BJ (cell line): ENCODE results near the gene ARMC9. TPM values are rescaled to one million over a fixed set of nuclear protein-coding genes. Genes with fewer than 3 reads are reported as not detected.

Source experiments
- CTCF ChIA-PET: fragments of 350-600 bp; formaldehyde crosslinking; extraction: SDS; loops from one replicate; lab custom pipeline; 2021; ENCODE audit warnings: antibody characterized with exemption, inconsistent platforms; lab: Yijun Ruan, JAX
- POLR2A ChIA-PET: fragments of 300-600 bp; sonication (Branson Sonifier 250); formaldehyde crosslinking; extraction: SDS; loops from one replicate; lab custom pipeline; 2021; ENCODE audit warnings: antibody characterized with exemption; lab: Charles Lee
- DNase-seq: peaks from one replicate; pipeline ENCODE4 v3.0.0-alpha.2; 2011; ENCODE audit warnings: low read depth
- H3K27me3 ChIP-seq: 2 replicates; pipeline ENCODE4 v1.6.0; 2011; ENCODE audit warnings: low read length; ENCODE audit not compliant: control insufficient read depth, insufficient read depth
- H3K36me3 ChIP-seq: 2 replicates; pipeline ENCODE4 v1.5.1; 2011; ENCODE audit warnings: low read length; ENCODE audit not compliant: control insufficient read depth, insufficient read depth
- H3K4me3 ChIP-seq: 2 replicates; pipeline ENCODE4 v1.5.1; 2011; ENCODE audit warnings: low read depth, mild to moderate bottlenecking, control low read depth, low read length
- polyA plus RNA-seq: library from polyadenylated mRNA; depleted of rRNA; stranded (reverse); fragments of >200 nt; gene quantifications from 2 replicates; pipeline ENCODE4 v1.2.3, GENCODE V29; 2011
- TF ChIP-seq, protein P1 (sequence below): IDR thresholded peaks from 2 replicates; pipeline ENCODE4 v1.5.1; 2011; ENCODE audit warnings: low read depth, mild to moderate bottlenecking, control low read depth, inconsistent platforms, low read length, moderate library complexity; ENCODE audit not compliant: insufficient read depth

The ARMC9 gene
- polyA plus RNA-seq, 1 experiment = 83.1 TPM

DNA sequence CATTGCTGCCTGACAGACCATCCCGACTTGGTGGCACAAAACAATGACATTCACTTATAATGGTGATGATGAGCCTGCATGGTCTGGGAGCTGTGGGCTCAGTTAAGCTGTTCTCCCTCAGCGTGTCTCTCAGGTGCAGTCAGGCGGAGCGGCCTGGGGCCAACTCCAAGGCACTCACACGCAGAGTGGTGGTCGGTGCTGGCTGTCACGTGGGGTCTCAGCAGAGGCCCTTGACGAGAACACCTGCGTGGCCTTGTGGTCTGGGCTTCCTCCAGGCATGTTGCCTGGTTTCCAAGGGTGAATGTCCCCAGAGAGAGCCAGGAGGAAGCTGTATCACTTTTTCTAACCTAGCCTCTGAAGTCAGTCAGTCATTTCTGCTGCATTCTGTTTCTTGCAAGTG, 29.8 kb downstream of the ARMC9 start:
- H3K36me3 ChIP-seq = peaks cover 8% of the 10 kb centered on the region; the same call in 1 of the 2 replicates
- POLR2A ChIA-PET = no interaction called here
- TF ChIP-seq, protein P1, sequence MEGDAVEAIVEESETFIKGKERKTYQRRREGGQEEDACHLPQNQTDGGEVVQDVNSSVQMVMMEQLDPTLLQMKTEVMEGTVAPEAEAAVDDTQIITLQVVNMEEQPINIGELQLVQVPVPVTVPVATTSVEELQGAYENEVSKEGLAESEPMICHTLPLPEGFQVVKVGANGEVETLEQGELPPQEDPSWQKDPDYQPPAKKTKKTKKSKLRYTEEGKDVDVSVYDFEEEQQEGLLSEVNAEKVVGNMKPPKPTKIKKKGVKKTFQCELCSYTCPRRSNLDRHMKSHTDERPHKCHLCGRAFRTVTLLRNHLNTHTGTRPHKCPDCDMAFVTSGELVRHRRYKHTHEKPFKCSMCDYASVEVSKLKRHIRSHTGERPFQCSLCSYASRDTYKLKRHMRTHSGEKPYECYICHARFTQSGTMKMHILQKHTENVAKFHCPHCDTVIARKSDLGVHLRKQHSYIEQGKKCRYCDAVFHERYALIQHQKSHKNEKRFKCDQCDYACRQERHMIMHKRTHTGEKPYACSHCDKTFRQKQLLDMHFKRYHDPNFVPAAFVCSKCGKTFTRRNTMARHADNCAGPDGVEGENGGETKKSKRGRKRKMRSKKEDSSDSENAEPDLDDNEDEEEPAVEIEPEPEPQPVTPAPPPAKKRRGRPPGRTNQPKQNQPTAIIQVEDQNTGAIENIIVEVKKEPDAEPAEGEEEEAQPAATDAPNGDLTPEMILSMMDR = no peak
- no peak overlapping the region for H3K4me3 ChIP-seq
- no peak for DNase-seq
- no peaks in the 10 kb centered on the region for H3K27me3 ChIP-seq
- CTCF ChIA-PET = interaction anchor here (1.0 to 5.0 kb wide), 18 partner anchors 9 to 224 kb away, joined by 3 to 51 read pairs (median 5); partner anchors contain the start of gene ARMC9

DNA sequence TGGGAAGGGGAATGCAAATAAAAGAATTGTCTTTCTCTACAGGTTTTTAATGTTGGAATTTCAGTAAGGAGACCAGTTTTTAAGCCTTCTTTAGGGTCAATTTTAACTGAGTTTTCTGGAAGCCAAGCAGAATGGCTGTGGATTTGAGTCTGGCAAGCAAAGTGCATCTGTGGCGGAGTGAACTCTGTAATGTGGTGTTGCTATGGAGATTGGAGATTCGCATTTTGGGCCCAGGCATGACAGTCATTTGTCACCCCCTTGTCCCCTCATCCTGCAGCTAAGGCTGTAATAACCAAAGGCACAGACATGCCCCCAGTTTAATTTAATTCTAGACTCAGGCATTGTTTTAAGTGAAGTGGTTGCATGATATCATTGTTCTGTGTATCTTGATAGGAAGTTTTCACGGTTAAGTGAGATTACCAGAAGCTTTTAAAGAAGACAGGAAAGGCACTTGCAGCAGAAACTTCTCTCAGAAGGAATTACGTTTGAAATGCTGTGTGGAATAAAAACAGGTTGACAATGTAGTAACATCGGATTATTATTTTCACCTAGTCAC, 30.6 kb downstream of the ARMC9 start:
- Histone ChIP-seq H3K27me3 (no peaks in the 10 kb centered on the region), H3K4me3 (no peak overlapping the region), H3K36me3 (peaks cover 8% of the 10 kb centered on the region)
- ChIA-PET POLR2A (no interaction called here), CTCF (interaction anchor here (0.6 to 5.0 kb wide), 8 partner anchors 9 to 223 kb away, joined by 3 to 51 read pairs (median 4); no protein-coding TSS in a partner anchor)
- DNase-seq = no peak
- TF ChIP-seq, protein P1 = no peak

DNA sequence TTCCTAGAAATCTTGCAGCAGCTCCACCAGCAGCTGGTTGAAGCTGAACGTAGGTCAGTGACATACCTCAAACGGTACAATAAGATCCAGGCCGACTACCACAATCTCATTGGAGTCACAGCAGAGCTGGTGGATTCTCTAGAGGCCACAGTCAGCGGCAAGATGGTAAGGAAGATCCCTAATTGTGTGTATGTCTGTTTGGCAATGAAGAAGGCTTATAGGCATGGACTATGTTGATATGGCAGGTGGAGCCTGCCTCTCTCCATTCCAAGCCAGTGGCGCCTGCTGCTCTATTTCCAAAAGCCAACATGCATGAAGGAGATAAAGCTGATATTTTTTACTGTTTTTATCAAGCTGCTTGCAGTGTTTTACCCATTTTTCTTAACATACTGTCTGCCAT, 36.8 kb downstream of the ARMC9 start:
- no peak overlapping the region for H3K4me3 ChIP-seq
- no peaks in the 10 kb centered on the region for H3K27me3 ChIP-seq
- TF ChIP-seq, protein P1 = no peak
- CTCF ChIA-PET = interaction anchor here (1.0 kb wide), 1 partner anchor 8 kb away, joined by 3 read pairs; no protein-coding TSS in a partner anchor
- H3K36me3 ChIP-seq = peaks cover 17% of the 10 kb centered on the region
- POLR2A ChIA-PET = no interaction called here
- no peak for DNase-seq

DNA sequence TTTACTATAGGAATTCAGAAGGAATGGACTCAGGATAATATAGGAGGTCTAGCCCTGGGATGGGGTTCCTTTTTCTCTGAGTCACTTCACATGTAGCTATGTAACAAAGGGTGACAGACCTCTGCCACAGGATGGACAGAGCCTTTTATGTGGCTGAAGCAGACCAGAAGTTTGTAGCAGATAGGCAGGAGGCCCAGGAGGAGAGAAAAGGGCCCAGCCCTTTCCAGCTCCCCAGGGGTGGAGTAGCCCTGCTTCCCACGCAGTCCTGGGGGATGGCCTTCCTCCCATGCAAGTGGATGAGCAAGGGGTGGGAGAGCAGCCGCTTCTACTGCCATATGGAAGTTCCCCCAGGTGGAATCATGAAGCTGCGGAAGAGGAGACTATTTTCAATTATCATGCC, 40.3 kb downstream of the ARMC9 start:
- Histone ChIP-seq H3K4me3 (no peak overlapping the region), H3K27me3 (no peaks in the 10 kb centered on the region), H3K36me3 (peaks cover 19% of the 10 kb centered on the region)
- no peak for DNase-seq
- TF ChIP-seq, protein P1 = no peak
- ChIA-PET POLR2A (no interaction called here), CTCF (interaction anchor here (1.4 to 3.1 kb wide), 3 partner anchors 11 to 171 kb away, joined by 3 to 11 read pairs (median 4); no protein-coding TSS in a partner anchor)

DNA sequence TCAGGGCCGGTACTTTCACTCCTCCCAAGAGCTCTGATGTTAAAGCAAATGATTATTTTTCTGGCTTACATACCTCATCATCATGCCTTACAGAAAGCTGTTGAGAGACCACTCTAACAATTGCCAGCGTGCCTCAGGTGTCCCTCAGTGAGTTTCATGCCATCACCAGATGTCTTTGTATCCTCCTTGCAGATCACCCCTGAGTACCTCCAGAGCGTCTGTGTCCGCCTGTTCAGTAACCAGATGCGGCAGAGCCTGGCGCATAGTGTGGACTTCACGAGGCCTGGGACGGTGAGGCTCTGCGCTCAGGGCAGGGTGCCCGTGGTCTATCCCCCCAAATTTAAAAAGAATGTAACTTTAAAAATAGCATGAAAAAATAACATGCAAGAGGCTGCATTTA, 41.3 kb downstream of the ARMC9 start:
- TF ChIP-seq, protein P1 = no peak
- ChIA-PET CTCF (interaction anchor here (0.9 to 3.1 kb wide), 6 partner anchors 8 to 173 kb away, joined by 3 to 11 read pairs (median 3); no protein-coding TSS in a partner anchor), POLR2A (no interaction called here)
- H3K27me3 ChIP-seq = no peaks in the 10 kb centered on the region
- H3K4me3 ChIP-seq = no peak overlapping the region
- H3K36me3 ChIP-seq = peaks cover 22% of the 10 kb centered on the region
- no peak for DNase-seq
